ENCODE measurements around the gene MXRA8.

Gene MXRA8

GRCh38 chr1:1306070-1306660 is 52.2 kb downstream of the MXRA8 start:
- H3K4me3 ChIP-seq (ENCODE audit: control insufficient read depth, low read depth, low read length), result peak overlapping the region; percentile 76
- no peak for DNase-seq (ENCODE audit: low read depth)
- peak; percentile 48 for TF ChIP-seq CTCF (IDR thresholded peaks at IDR 0.05; ENCODE audit: control insufficient read depth, insufficient read depth, low read depth, low read length, missing control alignments)

- peak overlapping the region; percentile 76 for H3K4me3 ChIP-seq (ENCODE audit: control insufficient read depth, low read depth, low read length)
- TF ChIP-seq CTCF (IDR thresholded peaks at IDR 0.05; ENCODE audit: control insufficient read depth, insufficient read depth, low read depth, low read length, missing control alignments), result no peak
- peak; percentile 24 for DNase-seq (ENCODE audit: low read depth)
Observed at GRCh38 chr1:1305300-1306069, 52.9 kb downstream of the MXRA8 start.

GRCh38 chr1:1304331-1305299 is 53.7 kb downstream of the MXRA8 start:
- TF ChIP-seq CTCF (IDR thresholded peaks at IDR 0.05; ENCODE audit: control insufficient read depth, insufficient read depth, low read depth, low read length, missing control alignments), result no peak
- peak; percentile 31 for DNase-seq (ENCODE audit: low read depth)
- peak overlapping the region; percentile 76 for H3K4me3 ChIP-seq (ENCODE audit: control insufficient read depth, low read depth, low read length)

- no peak overlapping the region for H3K4me3 ChIP-seq (ENCODE audit: control insufficient read depth, low read depth, low read length)
- no peak for TF ChIP-seq CTCF (IDR thresholded peaks at IDR 0.05; ENCODE audit: control insufficient read depth, insufficient read depth, low read depth, low read length, missing control alignments)
- no peak for DNase-seq (ENCODE audit: low read depth)
Observed at GRCh38 chr1:1303736-1304135, 54.6 kb downstream of the MXRA8 start.

GRCh38 chr1:1302951-1303509 is 55.3 kb downstream of the MXRA8 start:
- no peak for TF ChIP-seq CTCF (IDR thresholded peaks at IDR 0.05; ENCODE audit: control insufficient read depth, insufficient read depth, low read depth, low read length, missing control alignments)
- H3K4me3 ChIP-seq (ENCODE audit: control insufficient read depth, low read depth, low read length), result no peak overlapping the region
- no peak for DNase-seq (ENCODE audit: low read depth)
